Endodermal cell (in vitro differentiated cells): ENCODE measurements around the gene MTPN. TPM values are rescaled to one million over a fixed set of nuclear protein-coding genes. Genes with fewer than 3 reads are reported as not detected.

Experiments
- DNase-seq: peaks from one replicate; pipeline ENCODE4 v3.0.0-alpha.2; 2017
- H3K27ac ChIP-seq: 2 replicates; pipeline ENCODE4 v1.5.1; 2013; ENCODE audit warnings: mild to moderate bottlenecking, low read depth, low read length, moderate library complexity
- H3K27me3 ChIP-seq: 2 replicates; pipeline ENCODE4 v1.6.1; 2013; ENCODE audit warnings: mild to moderate bottlenecking, low read length, moderate library complexity; ENCODE audit not compliant: insufficient read depth, control insufficient read depth, poor library complexity, severe bottlenecking
- H3K36me3 ChIP-seq: 2 replicates; pipeline ENCODE4 v1.7.0; 2013; ENCODE audit warnings: mild to moderate bottlenecking, low read length, moderate library complexity; ENCODE audit not compliant: control insufficient read depth, insufficient read depth
- H3K4me1 ChIP-seq: one replicate; pipeline ENCODE4 v1.7.0; 2013; ENCODE audit warnings: low read length; ENCODE audit not compliant: control insufficient read depth, insufficient read depth
- H3K4me3 ChIP-seq: 2 replicates; pipeline ENCODE4 v1.5.1; 2013; ENCODE audit warnings: mild to moderate bottlenecking, low read length, moderate library complexity
- H3K9ac ChIP-seq: 2 replicates; pipeline ENCODE4 v1.6.1; 2013; ENCODE audit warnings: mild to moderate bottlenecking, low read length, moderate library complexity; ENCODE audit not compliant: poor library complexity, severe bottlenecking; ENCODE audit errors: extremely low read depth
- H3K9me3 ChIP-seq: 2 replicates; pipeline ENCODE4 v1.6.1; 2013; ENCODE audit warnings: mild to moderate bottlenecking, low read length, moderate library complexity; ENCODE audit not compliant: control insufficient read depth
- H3K27ac Mint-ChIP-seq: 2 replicates; pipeline ENCODE4 v1.8.0; 2020; ENCODE audit warnings: mixed read lengths
- H3K27me3 Mint-ChIP-seq: 2 replicates; pipeline ENCODE4 v1.8.0; 2021; ENCODE audit warnings: mild to moderate bottlenecking, mixed read lengths; ENCODE audit not compliant: insufficient read depth
- H3K36me3 Mint-ChIP-seq: 2 replicates; pipeline ENCODE4 v1.8.0; 2020; ENCODE audit warnings: low read depth, mixed read lengths
- H3K4me1 Mint-ChIP-seq: 2 replicates; pipeline ENCODE4 v1.8.0; 2020; ENCODE audit warnings: mixed read lengths
- H3K4me3 Mint-ChIP-seq: 2 replicates; pipeline ENCODE4 v1.8.0; 2020; ENCODE audit warnings: mild to moderate bottlenecking, moderate library complexity, mixed read lengths
- H3K9me3 Mint-ChIP-seq: 2 replicates; pipeline ENCODE4 v1.8.0; 2020; ENCODE audit warnings: mild to moderate bottlenecking, mixed read lengths
- CTCF ChIP-seq: fragments of 200-600 bp; sonication (generic); conservative IDR thresholded peaks from 2 replicates; pipeline ENCODE4 v1.5.0; 2021; ENCODE audit warnings: antibody characterized with exemption, mild to moderate bottlenecking
- WGBS, 2 experiments: methylation state at CpG; one replicate each; pipeline versions ENCODE4 v1.1.5 to v1.1.7; 2013; ENCODE audit warnings: missing lambda C conversion rate in 2 of 2, mixed read lengths in 1 of 2; ENCODE audit not compliant: insufficient coverage in 1 of 2, insufficient read length in 1 of 2; 5-methylcytosine and 5-hydroxymethylcytosine counted together
- total RNA-seq, 2 donors: library from RNA; stranded (reverse); fragmentation: NEBNext Ultra II Directional in 1 of 2; extraction: Animal tissue kit (Norgen Biotek cat#: 25700) in 1 of 2; gene quantifications; 2 replicates in 1 of 2; 3 replicates in 1 of 2; pipeline ENCODE4 v1.2.1, GENCODE V29; 2021

The MTPN gene
- total RNA-seq, 2 donors from 2014 or later = 80.3 to 102 TPM

- H3K4me1 Mint-ChIP-seq = peaks cover 29% of the 10 kb centered on the region
Measured at GRCh38 chr7:135928136-135928535, 49.0 kb downstream of the MTPN start.

GRCh38 chr7:135925210-135925609 lies 51.9 kb downstream of the MTPN start:
- Histone ChIP-seq H3K4me3 (no peak overlapping the region), H3K4me1 (peaks cover 12% of the 10 kb centered on the region), H3K36me3 (peaks cover 31% of the 10 kb centered on the region), H3K9me3 (no peaks in the 10 kb centered on the region), H3K9ac (no peak overlapping the region), H3K27ac (no peak overlapping the region), H3K27me3 (no peaks in the 10 kb centered on the region)
- H3K27ac Mint-ChIP-seq = no peak overlapping the region
- H3K36me3 Mint-ChIP-seq = peaks cover 10% of the 10 kb centered on the region
- H3K4me1 Mint-ChIP-seq = peaks cover 16% of the 10 kb centered on the region
- H3K27me3 Mint-ChIP-seq = no peaks in the 10 kb centered on the region
- WGBS, 2 experiments = 93 to 97% methylated on average over 3 of the region's 3 CpGs
- H3K4me3 Mint-ChIP-seq = no peak overlapping the region
- no peaks in the 10 kb centered on the region for H3K9me3 Mint-ChIP-seq
- no peak for TF ChIP-seq CTCF
- no peak for DNase-seq

More at GRCh38 chr7:135928136-135928535, 49.0 kb downstream of the MTPN start:
- no peak overlapping the region for H3K4me3 Mint-ChIP-seq
- Histone ChIP-seq H3K4me1 (peaks cover 24% of the 10 kb centered on the region), H3K27ac (no peak overlapping the region), H3K9me3 (no peaks in the 10 kb centered on the region), H3K36me3 (peaks cover 31% of the 10 kb centered on the region), H3K27me3 (no peaks in the 10 kb centered on the region), H3K9ac (no peak overlapping the region), H3K4me3 (no peak overlapping the region)
- H3K9me3 Mint-ChIP-seq = no peaks in the 10 kb centered on the region
- no peak overlapping the region for H3K27ac Mint-ChIP-seq
- H3K27me3 Mint-ChIP-seq = no peaks in the 10 kb centered on the region
- DNase-seq = no peak
- no peak for TF ChIP-seq CTCF
- peaks cover 5% of the 10 kb centered on the region for H3K36me3 Mint-ChIP-seq

- no peak overlapping the region for H3K9ac ChIP-seq
- H3K36me3 Mint-ChIP-seq = peaks cover 10% of the 10 kb centered on the region
- peaks cover 3% of the 10 kb centered on the region for H3K4me1 ChIP-seq
- no peak overlapping the region for H3K27ac ChIP-seq
- no peaks in the 10 kb centered on the region for H3K9me3 ChIP-seq
- H3K4me3 ChIP-seq = no peak overlapping the region
- no peak for TF ChIP-seq CTCF
- H3K27ac Mint-ChIP-seq = no peak overlapping the region
- H3K4me3 Mint-ChIP-seq = no peak overlapping the region
- H3K27me3 ChIP-seq = no peaks in the 10 kb centered on the region
- 83 to 95% methylated on average over 3 of the region's 3 CpGs for WGBS, 2 experiments
- H3K4me1 Mint-ChIP-seq = peaks cover 8% of the 10 kb centered on the region
- no peaks in the 10 kb centered on the region for H3K9me3 Mint-ChIP-seq
- H3K27me3 Mint-ChIP-seq = no peaks in the 10 kb centered on the region
- peaks cover 29% of the 10 kb centered on the region for H3K36me3 ChIP-seq
- DNase-seq = no peak
Measured at GRCh38 chr7:135924302-135924701, 52.9 kb downstream of the MTPN start.
